Neutrophil (primary cell): ENCODE measurements around the gene IBTK.

Source experiments
- H3K27ac ChIP-seq: fragments of 200-600 bp; sonication (generic); 2 replicates; pipeline ENCODE4 v1.5.1; 2016; ENCODE audit warnings: mild to moderate bottlenecking, moderate library complexity
- H3K27me3 ChIP-seq: fragments of 200-600 bp; sonication (generic); 2 replicates; pipeline ENCODE4 v1.6.0; 2016; ENCODE audit warnings: mild to moderate bottlenecking
- H3K36me3 ChIP-seq: fragments of 200-600 bp; sonication (generic); 2 replicates; pipeline ENCODE4 v1.5.1; 2017
- H3K4me1 ChIP-seq, 2 experiments: fragments of 200-600 bp in 1 of 2; sonication (generic) in 1 of 2; 1 replicate in 1 of 2; 2 replicates in 1 of 2; pipeline versions ENCODE4 v1.5.1 to v1.6.1; 2013 to 2016; ENCODE audit warnings: low read depth in 1 of 2, low read length in 1 of 2, mild to moderate bottlenecking in 1 of 2, moderate library complexity in 1 of 2; ENCODE audit not compliant: control insufficient read depth in 1 of 2, insufficient read depth in 1 of 2
- H3K4me3 ChIP-seq, 2 experiments: fragments of 200-600 bp in 1 of 2; sonication (generic) in 1 of 2; 1 replicate in 1 of 2; 2 replicates in 1 of 2; pipeline ENCODE4 v1.5.1; 2013 to 2016; ENCODE audit warnings: low read depth in 1 of 2, low read length in 1 of 2, mild to moderate bottlenecking in 1 of 2, moderate library complexity in 1 of 2
- H3K9me3 ChIP-seq: fragments of 200-600 bp; sonication (generic); 2 replicates; pipeline ENCODE4 v1.5.1; 2016
- TF ChIP-seq, protein P1 (sequence below): fragments of 200-600 bp; sonication (generic); IDR thresholded peaks from 2 replicates; pipeline ENCODE4 v1.5.1; 2016; ENCODE audit warnings: antibody characterized with exemption

The IBTK gene

DNA sequence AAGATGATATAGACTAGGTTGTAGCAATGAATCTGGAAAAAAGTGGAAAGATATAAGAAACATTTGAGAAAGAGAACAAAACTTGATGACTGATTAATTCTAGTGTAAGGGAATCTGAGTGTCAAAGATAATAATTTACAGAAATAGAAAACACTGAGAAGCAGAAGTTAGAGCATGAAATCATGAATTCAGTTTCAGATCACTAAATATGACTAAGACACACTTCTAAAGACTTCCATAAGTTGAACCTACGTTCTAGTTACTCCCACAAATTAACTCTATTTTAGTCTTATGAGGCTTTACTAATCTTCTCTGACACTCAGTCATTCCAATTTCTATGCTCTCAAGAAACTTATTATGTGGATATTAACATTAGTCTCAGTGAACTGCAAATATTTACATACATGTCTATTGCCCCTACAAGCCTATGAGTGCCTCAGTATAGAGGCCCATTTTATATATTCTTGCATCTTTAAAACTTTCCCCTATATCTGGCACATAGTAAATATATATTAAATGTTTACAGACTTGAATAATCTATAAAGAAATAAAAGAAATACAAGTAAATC, 30.4 kb downstream of the IBTK start:
- peaks cover 50% of the 10 kb centered on the region for H3K36me3 ChIP-seq
- TF ChIP-seq, protein P1, sequence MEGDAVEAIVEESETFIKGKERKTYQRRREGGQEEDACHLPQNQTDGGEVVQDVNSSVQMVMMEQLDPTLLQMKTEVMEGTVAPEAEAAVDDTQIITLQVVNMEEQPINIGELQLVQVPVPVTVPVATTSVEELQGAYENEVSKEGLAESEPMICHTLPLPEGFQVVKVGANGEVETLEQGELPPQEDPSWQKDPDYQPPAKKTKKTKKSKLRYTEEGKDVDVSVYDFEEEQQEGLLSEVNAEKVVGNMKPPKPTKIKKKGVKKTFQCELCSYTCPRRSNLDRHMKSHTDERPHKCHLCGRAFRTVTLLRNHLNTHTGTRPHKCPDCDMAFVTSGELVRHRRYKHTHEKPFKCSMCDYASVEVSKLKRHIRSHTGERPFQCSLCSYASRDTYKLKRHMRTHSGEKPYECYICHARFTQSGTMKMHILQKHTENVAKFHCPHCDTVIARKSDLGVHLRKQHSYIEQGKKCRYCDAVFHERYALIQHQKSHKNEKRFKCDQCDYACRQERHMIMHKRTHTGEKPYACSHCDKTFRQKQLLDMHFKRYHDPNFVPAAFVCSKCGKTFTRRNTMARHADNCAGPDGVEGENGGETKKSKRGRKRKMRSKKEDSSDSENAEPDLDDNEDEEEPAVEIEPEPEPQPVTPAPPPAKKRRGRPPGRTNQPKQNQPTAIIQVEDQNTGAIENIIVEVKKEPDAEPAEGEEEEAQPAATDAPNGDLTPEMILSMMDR: no peak
- no peak overlapping the region for H3K27ac ChIP-seq
- no peaks in the 10 kb centered on the region for H3K4me1 ChIP-seq
- no peaks in the 10 kb centered on the region for H3K9me3 ChIP-seq
- H3K27me3 ChIP-seq: no peaks in the 10 kb centered on the region
- no peak overlapping the region for H3K4me3 ChIP-seq

DNA sequence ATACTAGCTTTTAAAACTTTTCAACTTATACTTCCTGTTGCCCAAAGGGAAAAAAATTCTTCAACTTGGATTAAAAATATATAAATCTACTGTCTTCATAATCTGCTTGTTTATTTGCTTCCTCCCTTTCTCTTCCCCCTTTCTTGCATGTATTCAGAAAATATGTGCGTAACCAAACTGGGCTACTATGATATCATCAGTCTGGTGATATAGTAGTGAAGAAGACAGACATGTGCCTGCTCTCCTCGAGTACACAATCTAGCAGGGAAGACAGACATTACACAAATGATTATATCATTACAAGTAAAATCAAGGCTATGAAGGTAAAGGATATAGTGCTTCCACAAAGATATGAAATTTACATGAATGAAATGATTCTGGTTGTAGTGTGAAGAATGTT, 31.0 kb downstream of the IBTK start:
- Histone ChIP-seq H3K4me1 (no peaks in the 10 kb centered on the region), H3K27ac (no peak overlapping the region), H3K27me3 (no peaks in the 10 kb centered on the region), H3K36me3 (peaks cover 50% of the 10 kb centered on the region), H3K4me3 (no peak overlapping the region), H3K9me3 (no peaks in the 10 kb centered on the region)
- TF ChIP-seq, protein P1: no peak

DNA sequence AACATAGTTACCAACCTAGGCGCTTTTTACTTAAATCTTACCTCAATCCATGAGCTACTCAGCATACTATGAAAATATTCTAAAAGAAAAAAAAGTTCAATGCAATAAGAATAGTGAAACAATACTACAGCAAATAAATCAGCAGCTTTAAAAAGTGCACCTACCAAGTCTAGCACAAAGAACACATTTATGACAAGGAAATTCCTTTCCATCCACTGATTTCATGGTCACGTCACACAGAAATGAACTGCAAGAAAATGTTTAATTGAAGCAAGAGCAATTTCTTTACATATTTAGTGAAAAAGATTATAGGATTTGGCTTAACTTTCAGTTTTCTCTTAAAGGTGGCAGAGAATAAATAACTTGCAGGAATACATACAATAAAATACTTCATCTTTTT, 36.2 kb downstream of the IBTK start:
- Histone ChIP-seq H3K36me3 (peaks cover 32% of the 10 kb centered on the region), H3K9me3 (no peaks in the 10 kb centered on the region), H3K27me3 (no peaks in the 10 kb centered on the region), H3K27ac (no peak overlapping the region), H3K4me3 (no peak overlapping the region), H3K4me1 (no peaks in the 10 kb centered on the region)
- TF ChIP-seq, protein P1: no peak

DNA sequence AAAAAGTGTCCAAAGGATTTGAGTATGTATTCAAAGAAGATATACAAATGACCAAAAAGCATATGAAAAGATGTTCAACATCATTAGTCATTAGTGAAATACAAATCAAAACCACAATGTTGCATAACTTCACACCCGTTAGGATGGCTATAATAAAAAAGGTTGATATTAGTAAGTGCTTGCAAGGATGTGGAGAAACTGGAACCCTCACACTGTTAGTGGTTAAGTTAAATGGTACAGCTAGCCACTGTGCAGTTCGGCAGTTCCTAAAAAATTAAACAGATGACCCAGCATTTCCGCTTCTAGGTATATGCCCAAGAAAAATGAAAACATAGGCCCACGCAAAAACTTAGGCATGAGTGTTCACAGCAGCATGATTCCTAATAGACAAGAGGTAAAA, 38.6 kb downstream of the IBTK start:
- Histone ChIP-seq H3K9me3 (no peaks in the 10 kb centered on the region), H3K36me3 (peaks cover 16% of the 10 kb centered on the region), H3K27me3 (no peaks in the 10 kb centered on the region), H3K4me1 (no peaks in the 10 kb centered on the region), H3K27ac (no peak overlapping the region), H3K4me3 (no peak overlapping the region)
- TF ChIP-seq, protein P1: no peak

DNA sequence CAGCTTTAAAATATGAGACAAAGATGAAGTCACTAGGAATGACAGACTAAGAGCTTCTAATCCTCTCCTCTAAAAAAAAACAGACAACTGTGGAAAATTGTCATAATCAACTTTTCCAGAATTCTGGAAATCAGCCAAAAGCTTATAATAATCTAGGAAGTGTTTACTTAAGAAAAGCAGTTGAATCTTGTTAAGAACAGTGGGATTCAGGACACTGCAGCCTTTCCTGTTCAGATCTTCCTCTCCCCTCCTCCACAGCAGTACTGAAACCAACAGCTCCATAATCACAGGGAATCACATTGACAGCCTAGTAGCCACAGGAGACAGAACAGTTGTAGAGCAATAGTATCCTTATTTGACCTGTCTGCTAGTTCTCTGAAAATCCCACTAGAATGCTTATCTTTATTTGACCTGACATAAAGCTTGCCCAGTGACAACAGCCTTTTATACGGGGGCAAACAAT, 41.6 kb downstream of the IBTK start:
- Histone ChIP-seq H3K9me3 (no peaks in the 10 kb centered on the region), H3K4me1 (no peaks in the 10 kb centered on the region), H3K27me3 (no peaks in the 10 kb centered on the region), H3K36me3 (peaks cover 21% of the 10 kb centered on the region), H3K4me3 (no peak overlapping the region), H3K27ac (no peak overlapping the region)
- TF ChIP-seq, protein P1: no peak
